ENCODE data around the gene ADGRA3.

ADGRA3 gene

DNA sequence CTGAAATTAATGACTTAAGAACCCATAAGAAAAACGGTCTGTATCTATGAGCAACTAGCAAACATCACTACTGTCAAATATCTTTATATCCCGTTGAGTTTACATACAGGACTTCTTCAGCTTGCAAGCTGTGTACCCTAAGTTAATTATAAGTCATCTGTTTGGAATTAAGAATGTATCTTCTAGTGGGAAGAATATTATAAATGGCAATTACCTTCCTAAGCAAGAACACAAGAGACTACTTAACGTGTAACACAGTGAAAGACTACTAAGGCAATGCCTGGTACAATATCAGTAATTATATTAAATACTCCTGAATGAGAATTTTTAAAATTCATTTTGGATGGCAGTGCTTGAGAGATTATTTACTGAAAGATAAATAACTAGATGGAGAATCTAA, 58.5 kb downstream of the ADGRA3 start:
- TF ChIP-seq CTCF (IDR thresholded peaks at IDR 0.05; ENCODE audit: extremely low read depth, insufficient read depth, missing control alignments) = no peak
- in situ Hi-C loops (cut with MboI; ENCODE audit: low pct_unique_long_range_greater_than_20kb, low sequenced_read_pairs, unreplicated experiment) = no loop called here
- DNase-seq (ENCODE audit: low spot score) = no peak

DNA sequence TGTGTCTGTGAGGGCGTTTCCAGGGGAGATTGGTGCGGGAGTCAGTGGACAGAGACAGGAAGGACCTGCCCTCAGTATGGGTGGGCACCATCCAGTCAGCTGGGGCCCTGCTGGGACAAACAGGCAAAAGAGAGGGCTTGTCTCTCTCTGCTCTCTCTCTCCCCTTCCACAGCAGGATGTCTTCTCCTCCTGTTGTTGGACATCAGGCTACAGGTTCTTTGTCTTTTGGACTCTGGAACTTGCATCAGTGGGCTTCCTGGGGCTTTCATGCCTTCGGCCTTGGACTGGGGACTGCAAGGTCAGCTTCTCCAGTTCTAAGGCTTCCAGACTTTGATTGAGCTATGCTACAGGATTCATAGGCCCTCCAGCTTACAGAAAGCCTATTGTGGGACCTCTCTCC, 59.6 kb downstream of the ADGRA3 start:
- in situ Hi-C loops (cut with MboI; ENCODE audit: low pct_unique_long_range_greater_than_20kb, low sequenced_read_pairs, unreplicated experiment) = no loop called here
- no peak for DNase-seq (ENCODE audit: low spot score)
- TF ChIP-seq CTCF (IDR thresholded peaks at IDR 0.05; ENCODE audit: extremely low read depth, insufficient read depth, missing control alignments) = no peak

GRCh38 chr4:22454955-22455354, 60.9 kb downstream of the ADGRA3 start:
- in situ Hi-C loops (cut with MboI; ENCODE audit: low pct_unique_long_range_greater_than_20kb, low sequenced_read_pairs, unreplicated experiment) = no loop called here
- no peak for DNase-seq (ENCODE audit: low spot score)
- no peak for TF ChIP-seq CTCF (IDR thresholded peaks at IDR 0.05; ENCODE audit: extremely low read depth, insufficient read depth, missing control alignments)

GRCh38 chr4:22454216-22454838, 61.5 kb downstream of the ADGRA3 start:
- DNase-seq (ENCODE audit: low spot score) = no peak
- TF ChIP-seq CTCF (IDR thresholded peaks at IDR 0.05; ENCODE audit: extremely low read depth, insufficient read depth, missing control alignments) = no peak
- in situ Hi-C loops (cut with MboI; ENCODE audit: low pct_unique_long_range_greater_than_20kb, low sequenced_read_pairs, unreplicated experiment) = no loop called here

DNA sequence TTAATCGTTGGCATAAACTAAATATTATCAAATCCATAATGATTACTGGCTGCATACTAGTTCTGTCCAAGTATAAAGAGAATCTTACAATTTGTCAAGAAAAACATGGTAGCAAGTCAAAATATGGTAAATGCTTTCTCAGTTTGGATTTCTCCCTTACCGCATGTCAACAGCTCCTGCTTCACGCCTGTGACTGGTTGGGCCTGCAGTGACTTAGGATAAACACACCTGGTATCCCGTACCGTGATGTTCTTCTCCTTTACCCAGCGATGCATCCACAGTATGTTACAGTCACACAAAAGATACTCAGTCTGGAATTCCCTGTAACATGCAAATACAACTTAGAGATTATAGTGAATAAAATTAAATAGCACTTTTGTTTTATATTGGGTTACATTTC, 71.1 kb downstream of the ADGRA3 start:
- TF ChIP-seq CTCF (IDR thresholded peaks at IDR 0.05; ENCODE audit: extremely low read depth, insufficient read depth, missing control alignments) = no peak

GRCh38 chr4:22442956-22443355, 72.9 kb downstream of the ADGRA3 start:
- TF ChIP-seq CTCF (IDR thresholded peaks at IDR 0.05; ENCODE audit: extremely low read depth, insufficient read depth, missing control alignments) = no peak
- no peak for DNase-seq (ENCODE audit: low spot score)
- in situ Hi-C loops (cut with MboI; ENCODE audit: low pct_unique_long_range_greater_than_20kb, low sequenced_read_pairs, unreplicated experiment) = no loop called here

More for the DNA sequence above, 71.1 kb downstream of the ADGRA3 start:
- in situ Hi-C loops (cut with MboI; ENCODE audit: low pct_unique_long_range_greater_than_20kb, low sequenced_read_pairs, unreplicated experiment) = no loop called here
- DNase-seq (ENCODE audit: low spot score) = no peak

Data from GM13977 (cell line).